ENCODE measurements around the gene L3MBTL4. TPM values are rescaled to one million over a fixed set of nuclear protein-coding genes. Genes with fewer than 3 reads are reported as not detected.

The L3MBTL4 gene
- total RNA-seq, 2 experiments from 2014 or later = 0.37 to 0.38 TPM

DNA sequence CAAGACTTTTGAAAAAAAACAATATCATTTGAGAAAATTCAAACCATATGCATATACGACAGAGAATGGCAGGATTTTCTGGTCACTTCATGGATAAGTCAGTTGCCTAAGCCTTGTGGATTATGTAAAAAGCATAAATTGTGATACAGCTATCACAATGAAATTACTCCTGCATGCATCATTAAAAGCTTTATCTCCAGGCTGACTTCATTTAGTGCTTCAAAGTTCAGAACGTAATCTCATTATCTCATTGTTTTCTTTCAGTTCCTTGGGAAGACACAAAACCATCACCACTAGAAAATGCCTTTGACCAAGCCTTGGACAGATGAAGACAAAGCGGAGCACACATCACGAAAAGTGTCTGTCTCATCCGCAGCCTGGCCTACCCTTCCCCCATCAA is 57.0 kb downstream of the L3MBTL4 start:
- no peak overlapping the region for H3K4me3 Mint-ChIP-seq
- H3K4me1 Mint-ChIP-seq = no peaks in the 10 kb centered on the region
- DNase-seq = no peak
- H3K9me3 Mint-ChIP-seq = peaks cover 1% of the 10 kb centered on the region
- H3K27ac Mint-ChIP-seq = no peak overlapping the region
- no peaks in the 10 kb centered on the region for H3K36me3 Mint-ChIP-seq
- no peaks in the 10 kb centered on the region for H3K27me3 Mint-ChIP-seq

DNA sequence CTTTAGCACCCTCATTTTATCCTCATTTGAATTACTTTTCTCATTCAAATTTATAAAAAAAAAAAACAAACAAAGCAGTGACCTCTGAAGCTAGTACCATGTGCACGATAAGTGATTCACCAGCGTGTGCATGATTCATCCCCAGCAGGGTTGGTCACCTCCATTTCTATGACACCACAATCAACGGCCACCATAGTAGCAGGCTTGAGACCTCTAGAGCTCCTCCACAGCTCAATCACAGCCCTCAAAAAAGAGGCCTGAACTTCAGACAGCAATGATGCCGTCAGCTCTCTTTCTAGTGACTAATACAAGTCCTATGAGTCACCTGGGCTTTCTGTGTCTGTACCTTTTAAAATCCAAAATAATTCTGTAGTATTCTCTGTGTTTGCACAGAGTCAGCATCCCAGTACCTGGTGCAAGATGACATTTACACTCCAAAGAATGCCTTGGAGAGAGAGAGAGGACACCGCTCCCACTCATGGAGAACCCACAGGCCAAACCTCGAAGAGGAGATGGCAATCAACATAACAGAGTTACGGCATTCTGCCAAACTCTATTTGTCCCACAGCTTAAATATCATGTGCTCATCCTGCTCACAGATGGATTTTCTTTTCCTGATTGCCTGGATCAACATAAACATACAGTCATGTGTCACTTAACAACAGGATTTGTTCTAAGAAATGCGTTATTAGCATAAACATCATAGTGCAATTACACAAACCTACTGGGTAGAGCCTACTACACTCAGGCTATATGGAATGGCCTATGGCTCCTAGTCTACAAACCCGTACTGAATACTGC is 58.7 kb downstream of the L3MBTL4 start:
- no peak overlapping the region for H3K4me3 Mint-ChIP-seq
- no peaks in the 10 kb centered on the region for H3K36me3 Mint-ChIP-seq
- DNase-seq = no peak
- H3K27ac Mint-ChIP-seq = no peak overlapping the region
- H3K4me1 Mint-ChIP-seq = no peaks in the 10 kb centered on the region
- H3K9me3 Mint-ChIP-seq = peaks cover 1% of the 10 kb centered on the region
- H3K27me3 Mint-ChIP-seq = no peaks in the 10 kb centered on the region

DNA sequence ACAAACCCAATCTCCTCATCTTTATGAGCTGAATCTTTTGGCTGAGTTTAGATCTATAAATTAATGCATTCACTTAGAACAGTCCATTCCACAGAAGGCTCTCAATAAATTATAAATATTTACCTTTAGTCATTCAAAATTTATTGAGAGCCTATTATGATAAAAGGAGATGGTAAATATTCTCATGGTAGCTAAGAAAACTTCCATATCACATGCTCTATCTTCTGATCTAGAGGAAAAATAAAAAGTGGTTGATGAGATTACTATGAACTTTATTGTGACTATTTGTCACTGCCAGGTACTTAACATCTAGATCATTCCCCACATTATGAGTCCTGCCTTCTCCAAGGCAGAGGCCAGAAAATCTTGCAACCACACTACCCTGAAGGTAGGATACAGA is 62.4 kb downstream of the L3MBTL4 start:
- no peaks in the 10 kb centered on the region for H3K4me1 Mint-ChIP-seq
- no peak for DNase-seq
- H3K36me3 Mint-ChIP-seq = no peaks in the 10 kb centered on the region
- no peak overlapping the region for H3K27ac Mint-ChIP-seq
- H3K9me3 Mint-ChIP-seq = peaks cover 2% of the 10 kb centered on the region
- H3K4me3 Mint-ChIP-seq = no peak overlapping the region
- H3K27me3 Mint-ChIP-seq = no peaks in the 10 kb centered on the region

DNA sequence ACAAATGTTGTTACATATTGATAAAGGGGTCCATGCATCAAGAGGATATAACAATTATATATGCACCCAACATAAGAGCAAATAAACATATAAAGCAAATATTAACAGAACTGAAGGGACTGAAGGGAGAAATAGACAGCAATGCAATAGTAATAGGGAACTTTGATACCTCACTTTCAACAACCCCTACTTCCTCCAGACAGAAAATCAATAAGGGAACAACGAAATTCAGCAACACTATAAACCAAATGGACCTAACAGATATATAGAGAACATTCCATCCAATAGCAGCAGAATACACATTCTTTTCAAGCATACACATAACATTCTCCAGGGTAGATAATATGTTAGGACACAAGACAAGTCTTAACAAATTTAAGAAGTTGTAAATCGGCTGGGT is 71.7 kb downstream of the L3MBTL4 start:
- Mint-ChIP-seq H3K9me3 (peaks cover 24% of the 10 kb centered on the region), H3K27me3 (no peaks in the 10 kb centered on the region), H3K4me3 (no peak overlapping the region)

DNA sequence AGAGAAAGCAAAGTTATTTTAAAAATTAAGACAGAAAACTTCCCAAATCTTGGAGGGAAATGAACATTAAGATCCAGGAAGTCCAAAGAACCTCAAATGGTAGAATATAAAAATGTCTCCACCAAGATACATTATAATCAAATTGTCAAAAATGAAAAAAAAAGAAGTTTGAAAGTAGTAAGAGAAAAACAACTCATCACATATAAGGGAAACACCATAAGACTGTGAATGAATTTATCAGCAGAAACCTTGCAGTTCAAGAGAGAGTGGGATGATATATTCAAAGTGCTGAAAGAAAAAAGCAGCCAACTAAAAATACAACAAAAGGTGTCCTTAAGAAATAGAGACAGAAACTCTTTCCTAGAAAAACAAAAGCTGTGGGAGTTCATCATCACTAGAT is 73.0 kb downstream of the L3MBTL4 start:
- Mint-ChIP-seq H3K4me3 (no peak overlapping the region), H3K27ac (no peak overlapping the region), H3K9me3 (peaks cover 24% of the 10 kb centered on the region), H3K4me1 (no peaks in the 10 kb centered on the region), H3K27me3 (no peaks in the 10 kb centered on the region), H3K36me3 (no peaks in the 10 kb centered on the region)
- DNase-seq = no peak

More for the DNA sequence above, 71.7 kb downstream of the L3MBTL4 start:
- Mint-ChIP-seq H3K36me3 (no peaks in the 10 kb centered on the region), H3K27ac (no peak overlapping the region), H3K4me1 (no peaks in the 10 kb centered on the region)
- DNase-seq = no peak

DNA sequence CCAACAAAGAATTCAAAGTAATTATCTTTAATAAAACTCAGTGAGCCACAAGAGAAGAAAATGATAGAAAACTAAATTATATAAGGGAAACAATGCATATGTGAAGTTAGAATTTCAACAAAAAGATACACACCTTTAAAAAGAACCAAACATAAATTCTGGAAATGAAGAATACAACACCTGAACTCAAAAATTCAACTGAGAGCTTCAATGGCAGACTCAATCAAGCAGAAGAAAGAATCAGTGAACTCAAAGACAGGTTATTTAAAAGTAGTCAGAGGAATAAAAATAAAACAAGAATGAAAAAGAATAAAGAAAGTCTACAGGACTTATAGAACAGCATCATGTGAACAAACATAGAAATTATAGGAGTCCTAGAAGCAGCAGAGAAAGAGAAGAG is 73.4 kb downstream of the L3MBTL4 start:
- no peaks in the 10 kb centered on the region for H3K36me3 Mint-ChIP-seq
- H3K27ac Mint-ChIP-seq = no peak overlapping the region
- no peak for DNase-seq
- peaks cover 24% of the 10 kb centered on the region for H3K9me3 Mint-ChIP-seq
- H3K4me3 Mint-ChIP-seq = no peak overlapping the region
- H3K27me3 Mint-ChIP-seq = no peaks in the 10 kb centered on the region
- H3K4me1 Mint-ChIP-seq = no peaks in the 10 kb centered on the region

DNA sequence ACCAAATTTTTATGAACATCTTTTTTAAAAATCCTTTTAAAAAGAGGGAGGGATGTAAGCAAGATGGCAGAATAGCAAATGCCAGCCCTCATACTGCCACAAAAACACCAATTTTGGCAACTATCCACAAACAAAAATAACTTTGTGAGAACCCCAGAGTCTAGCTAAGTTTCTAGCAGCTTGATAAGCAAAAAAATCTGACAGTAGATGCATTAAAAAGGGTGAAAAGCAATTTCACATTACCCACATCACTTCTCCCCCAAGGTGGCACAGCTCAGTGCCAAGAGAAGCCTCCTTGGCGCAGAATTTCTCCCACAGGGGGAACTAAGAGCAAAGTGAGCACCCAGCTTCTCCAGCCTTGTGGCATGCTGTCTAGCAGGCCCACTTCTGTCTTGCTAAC is 74.6 kb downstream of the L3MBTL4 start:
- H3K9me3 Mint-ChIP-seq = peaks cover 25% of the 10 kb centered on the region
- no peak overlapping the region for H3K4me3 Mint-ChIP-seq
- H3K27ac Mint-ChIP-seq = no peak overlapping the region
- DNase-seq = no peak
- H3K27me3 Mint-ChIP-seq = no peaks in the 10 kb centered on the region
- no peaks in the 10 kb centered on the region for H3K36me3 Mint-ChIP-seq
- H3K4me1 Mint-ChIP-seq = no peaks in the 10 kb centered on the region

DNA sequence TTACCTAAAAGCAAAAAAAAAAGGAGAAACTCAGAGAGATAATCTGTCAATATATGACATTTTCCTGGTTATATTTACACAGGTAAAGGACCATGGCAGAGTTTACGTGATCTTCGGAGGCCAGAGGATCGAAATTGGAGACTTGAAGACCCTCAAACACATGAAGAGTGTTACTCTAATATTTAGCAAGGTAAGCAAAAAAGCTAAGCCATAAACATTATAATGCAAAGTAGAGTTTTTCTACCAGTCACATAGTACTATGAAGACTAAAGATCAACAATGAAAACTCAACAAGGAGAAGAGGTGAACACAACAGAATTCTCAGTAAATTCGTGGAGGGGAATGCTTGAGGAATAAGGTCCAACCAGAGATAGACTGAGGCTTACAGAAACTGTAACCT is 78.5 kb downstream of the L3MBTL4 start:
- Mint-ChIP-seq H3K27me3 (no peaks in the 10 kb centered on the region), H3K4me3 (no peak overlapping the region), H3K4me1 (no peaks in the 10 kb centered on the region), H3K36me3 (no peaks in the 10 kb centered on the region), H3K27ac (no peak overlapping the region), H3K9me3 (peaks cover 10% of the 10 kb centered on the region)
- no peak for DNase-seq

DNA sequence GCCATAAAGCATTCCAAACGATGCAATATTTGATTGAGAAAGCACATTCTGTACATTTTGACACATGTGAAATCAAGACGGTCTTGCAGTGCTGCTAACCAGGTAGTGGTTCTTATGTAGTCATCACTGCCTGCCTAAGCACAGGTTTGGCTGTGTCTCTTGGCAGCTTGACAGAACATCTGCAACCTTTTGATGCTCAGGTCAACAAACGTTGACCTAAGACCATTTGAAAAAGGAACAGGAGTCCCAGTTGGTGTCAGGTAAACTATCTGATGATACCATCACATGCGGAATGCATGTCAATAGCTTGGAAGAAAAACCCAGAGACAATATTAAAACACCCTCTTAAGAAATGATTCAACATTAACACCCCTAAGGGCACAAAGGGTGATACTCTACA is 80.7 kb downstream of the L3MBTL4 start:
- Mint-ChIP-seq H3K36me3 (no peaks in the 10 kb centered on the region), H3K4me3 (no peak overlapping the region), H3K27ac (no peak overlapping the region), H3K9me3 (peaks cover 2% of the 10 kb centered on the region), H3K27me3 (no peaks in the 10 kb centered on the region), H3K4me1 (no peaks in the 10 kb centered on the region)
- DNase-seq = no peak

DNA sequence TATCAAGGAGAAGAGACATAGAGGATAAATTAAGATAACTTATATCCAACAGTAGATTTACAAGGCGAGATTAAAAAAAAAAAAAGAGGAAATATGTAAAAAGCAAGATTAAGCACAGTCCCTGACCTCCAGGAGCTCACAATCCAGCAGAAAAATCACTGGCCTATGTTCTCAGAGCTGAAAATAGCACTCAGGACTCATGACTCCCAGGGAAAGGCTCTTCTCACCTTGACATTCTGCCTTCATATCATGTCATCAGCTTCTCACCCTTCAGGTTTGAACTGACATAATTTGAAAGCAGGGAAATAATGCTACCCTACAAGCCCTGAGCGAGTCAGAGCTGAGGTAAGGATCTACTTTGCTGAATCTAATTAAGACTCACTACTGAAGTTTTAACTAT is 82.8 kb downstream of the L3MBTL4 start:
- Mint-ChIP-seq H3K36me3 (no peaks in the 10 kb centered on the region), H3K27me3 (no peaks in the 10 kb centered on the region), H3K9me3 (peaks cover 2% of the 10 kb centered on the region)

DNA sequence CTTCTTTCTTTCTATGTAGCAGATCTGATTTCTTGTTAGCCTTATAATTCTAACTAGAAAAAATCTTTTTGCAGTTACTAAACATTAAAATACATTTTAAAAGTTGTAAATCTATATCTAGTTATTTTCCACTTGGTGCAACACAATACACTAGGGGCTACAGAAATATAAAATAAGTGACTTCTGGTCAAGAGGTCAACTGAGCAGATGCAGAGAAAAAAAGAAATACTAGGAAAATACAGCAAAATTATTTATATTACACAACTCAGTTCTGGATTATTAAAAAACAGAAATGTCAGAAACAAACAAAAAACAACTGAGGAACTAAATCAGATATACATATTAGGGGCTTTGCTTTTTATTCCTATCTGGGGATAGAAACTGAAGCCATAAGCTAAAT is 83.9 kb downstream of the L3MBTL4 start:
- Mint-ChIP-seq H3K9me3 (no peaks in the 10 kb centered on the region), H3K27ac (no peak overlapping the region), H3K4me1 (no peaks in the 10 kb centered on the region), H3K4me3 (no peak overlapping the region), H3K27me3 (no peaks in the 10 kb centered on the region), H3K36me3 (no peaks in the 10 kb centered on the region)
- no peak for DNase-seq

More for the DNA sequence above, 82.8 kb downstream of the L3MBTL4 start:
- Mint-ChIP-seq H3K4me3 (no peak overlapping the region), H3K27ac (no peak overlapping the region), H3K4me1 (no peaks in the 10 kb centered on the region)
- no peak for DNase-seq

DNA sequence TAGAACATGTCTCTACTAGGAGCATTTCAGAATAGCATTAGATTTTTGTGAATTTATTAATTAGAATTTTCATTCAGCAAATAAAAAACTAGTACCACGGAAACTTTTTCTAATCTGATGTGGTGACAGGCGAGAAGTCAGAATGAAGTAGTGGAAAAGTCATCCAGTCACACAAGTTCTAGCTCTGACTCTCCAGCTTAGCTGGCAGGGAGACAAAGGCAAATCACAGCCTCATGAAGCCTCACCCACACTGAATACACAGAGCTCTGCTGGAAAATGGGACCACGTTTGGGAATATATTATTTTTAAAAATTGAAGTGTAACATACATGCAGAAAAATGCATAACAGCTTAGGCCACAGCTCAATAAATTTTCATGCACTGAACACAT is 86.1 kb downstream of the L3MBTL4 start:
- Mint-ChIP-seq H3K4me3 (no peak overlapping the region), H3K9me3 (peaks cover 1% of the 10 kb centered on the region)

DNA sequence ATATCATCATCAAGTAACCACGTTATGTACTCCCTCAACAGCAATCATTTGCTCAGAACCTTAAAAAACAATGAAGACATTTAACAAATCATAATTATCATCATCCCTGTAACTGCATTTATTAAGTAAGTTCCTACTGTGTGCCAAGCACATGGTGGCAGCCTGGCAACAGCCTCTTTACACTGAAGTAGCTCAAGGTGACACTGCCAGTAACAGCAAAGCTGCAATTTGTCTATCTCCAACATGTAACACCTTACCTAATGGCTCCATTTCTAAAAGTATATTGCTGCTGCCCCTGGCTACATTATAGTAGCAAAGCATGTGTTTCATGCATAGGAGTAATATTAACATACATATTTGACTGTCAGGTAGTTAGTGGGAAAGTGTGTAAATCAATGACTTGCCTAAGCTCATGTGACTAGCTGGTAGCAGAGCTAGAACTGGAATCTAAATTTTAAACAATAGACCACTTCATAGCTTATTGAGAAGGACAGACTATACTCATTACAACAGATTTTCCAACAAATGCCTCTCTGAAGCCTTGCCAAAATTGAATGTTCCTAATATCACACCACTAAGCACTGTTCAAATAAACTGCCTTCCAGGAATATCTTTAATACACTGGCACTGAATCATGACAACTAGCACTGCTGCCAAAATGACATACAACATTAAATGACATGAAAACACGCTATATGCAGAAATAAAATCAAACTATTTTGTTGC is 86.7 kb downstream of the L3MBTL4 start:
- no peaks in the 10 kb centered on the region for H3K36me3 Mint-ChIP-seq
- H3K4me3 Mint-ChIP-seq = no peak overlapping the region
- H3K27me3 Mint-ChIP-seq = no peaks in the 10 kb centered on the region
- no peaks in the 10 kb centered on the region for H3K4me1 Mint-ChIP-seq
- DNase-seq = no peak
- H3K27ac Mint-ChIP-seq = no peak overlapping the region
- H3K9me3 Mint-ChIP-seq = peaks cover 7% of the 10 kb centered on the region

More for the DNA sequence above, 86.1 kb downstream of the L3MBTL4 start:
- Mint-ChIP-seq H3K36me3 (no peaks in the 10 kb centered on the region), H3K27ac (no peak overlapping the region), H3K27me3 (no peaks in the 10 kb centered on the region), H3K4me1 (no peaks in the 10 kb centered on the region)
- DNase-seq = no peak

DNA sequence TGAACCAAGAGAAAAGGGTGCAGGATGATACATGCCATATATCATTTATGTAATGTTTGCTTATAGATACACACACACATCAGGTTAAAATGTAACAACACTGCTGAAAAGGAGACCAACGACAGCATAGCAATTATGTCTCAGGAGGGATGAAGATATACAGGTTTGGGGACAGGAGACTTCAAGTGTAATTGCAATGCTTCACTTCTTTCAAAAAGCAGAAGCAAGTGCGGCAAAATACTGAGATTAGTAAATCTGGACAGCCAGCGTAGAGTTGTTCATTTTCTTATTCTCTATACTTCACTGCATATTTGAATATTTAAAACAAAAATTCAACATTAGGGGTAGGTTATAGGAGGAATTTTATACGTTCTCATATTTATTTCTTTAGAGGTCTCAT is 87.2 kb downstream of the L3MBTL4 start:
- Mint-ChIP-seq H3K9me3 (peaks cover 11% of the 10 kb centered on the region), H3K27me3 (no peaks in the 10 kb centered on the region), H3K4me1 (no peaks in the 10 kb centered on the region), H3K36me3 (no peaks in the 10 kb centered on the region), H3K4me3 (no peak overlapping the region), H3K27ac (no peak overlapping the region)
- no peak for DNase-seq

DNA sequence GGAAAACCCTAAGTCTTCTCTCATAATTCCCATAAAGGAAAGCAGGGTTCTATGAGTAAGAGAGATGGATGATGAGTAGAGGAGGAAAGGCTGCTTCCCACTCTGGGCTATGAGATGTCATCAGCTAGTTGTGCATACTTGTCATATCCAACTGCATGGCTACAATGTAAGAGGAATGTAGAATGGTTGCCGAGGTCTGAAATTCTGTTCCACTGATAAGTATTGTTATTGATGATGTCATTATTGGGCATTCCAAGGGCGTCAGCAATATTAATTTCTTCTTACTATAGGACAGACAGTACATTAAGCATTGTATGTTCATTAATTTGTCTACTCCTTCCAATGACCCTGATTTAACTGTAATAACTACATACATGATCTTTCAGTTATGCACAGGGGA is 88.1 kb downstream of the L3MBTL4 start:
- Mint-ChIP-seq H3K27me3 (no peaks in the 10 kb centered on the region), H3K27ac (no peak overlapping the region), H3K4me3 (no peak overlapping the region), H3K9me3 (peaks cover 14% of the 10 kb centered on the region), H3K36me3 (no peaks in the 10 kb centered on the region), H3K4me1 (no peaks in the 10 kb centered on the region)
- DNase-seq = no peak

All from activated naive CD8-positive, alpha-beta T cell treated with anti-CD3 and anti-CD28 coated beads for 36 hours (primary cell).